EL (cell line): ENCODE measurements around the gene BBS9.

ENCODE experiments used
- DNase-seq: peaks from one replicate; pipeline ENCODE4 v3.0.0-alpha.2; 2016

The BBS9 gene

DNA sequence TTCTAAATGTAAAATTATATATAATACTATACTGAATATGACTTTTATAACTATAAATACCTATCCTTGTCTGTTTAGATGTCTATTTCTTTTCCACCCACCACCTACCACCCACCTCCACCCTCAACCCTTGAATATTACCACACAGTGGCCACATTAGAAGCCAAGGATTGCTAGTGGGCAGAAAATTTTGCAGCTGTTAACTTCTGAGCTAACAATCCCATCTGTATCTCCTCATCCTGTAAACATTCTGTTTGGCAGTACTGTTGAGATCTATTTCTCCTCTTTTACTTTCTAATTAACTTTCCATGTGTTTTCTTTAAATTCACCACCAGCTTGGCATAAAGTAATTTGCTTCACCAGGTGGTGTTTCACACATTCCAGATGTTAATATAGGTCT, 494.9 kb downstream of the BBS9 start:
- no peak for DNase-seq

DNA sequence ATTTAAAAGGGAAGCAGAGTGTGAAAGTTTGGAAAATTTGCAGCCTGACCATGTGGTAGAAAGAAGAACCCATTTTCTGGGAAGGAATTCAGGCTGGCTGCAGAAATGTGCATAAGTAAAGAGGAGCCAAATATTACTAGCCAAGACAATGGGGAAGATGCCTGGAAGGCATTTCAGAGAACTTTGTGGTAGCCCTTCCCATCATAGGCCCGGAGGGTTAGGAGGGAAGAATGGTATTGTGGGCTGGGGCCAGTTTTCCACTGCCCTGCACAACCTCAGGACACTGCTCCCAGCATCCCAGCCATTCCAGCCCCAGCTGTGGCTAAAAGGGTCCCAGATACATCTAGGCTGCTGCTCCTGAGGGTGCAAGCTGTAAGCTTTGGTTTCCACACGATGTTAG, 497.5 kb downstream of the BBS9 start:
- DNase-seq = no peak

DNA sequence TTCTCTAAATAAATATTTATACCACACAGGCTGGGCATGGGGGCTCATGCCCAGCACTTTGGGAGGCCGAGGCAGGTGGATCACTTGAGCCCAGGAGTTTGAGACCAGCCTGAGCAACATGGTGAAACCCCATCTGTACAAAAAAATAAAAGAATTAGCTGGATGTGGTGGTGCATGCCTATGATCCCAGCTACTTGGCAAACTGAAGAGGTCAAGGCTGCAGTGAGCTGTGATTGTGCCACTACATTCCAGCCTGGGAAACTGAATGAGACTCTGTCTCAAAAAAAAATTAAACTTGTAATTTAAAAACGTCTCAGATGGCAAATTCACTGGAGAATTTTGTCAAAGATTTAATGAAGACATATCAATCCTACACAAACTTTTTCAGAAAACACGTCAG, 498.4 kb downstream of the BBS9 start:
- no peak for DNase-seq

DNA sequence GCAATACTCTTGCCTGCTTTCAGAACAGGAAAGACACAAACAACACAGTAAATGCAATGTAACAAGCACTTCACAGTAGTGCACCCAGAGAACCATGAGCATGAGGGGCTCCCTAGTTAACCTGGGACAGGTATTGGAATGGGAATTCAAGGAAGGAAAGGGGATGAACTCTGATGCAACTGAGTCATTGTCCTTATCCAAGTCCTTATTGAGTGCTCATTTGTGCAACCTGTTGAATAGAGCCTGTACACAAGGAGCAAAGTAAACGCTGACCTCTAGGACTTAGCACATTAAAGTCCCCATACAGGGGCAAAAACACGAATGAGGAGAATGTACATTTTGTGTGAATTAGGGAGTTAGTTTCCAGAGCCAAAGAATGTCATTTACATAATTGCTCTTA, 499.5 kb downstream of the BBS9 start:
- no peak for DNase-seq

DNA sequence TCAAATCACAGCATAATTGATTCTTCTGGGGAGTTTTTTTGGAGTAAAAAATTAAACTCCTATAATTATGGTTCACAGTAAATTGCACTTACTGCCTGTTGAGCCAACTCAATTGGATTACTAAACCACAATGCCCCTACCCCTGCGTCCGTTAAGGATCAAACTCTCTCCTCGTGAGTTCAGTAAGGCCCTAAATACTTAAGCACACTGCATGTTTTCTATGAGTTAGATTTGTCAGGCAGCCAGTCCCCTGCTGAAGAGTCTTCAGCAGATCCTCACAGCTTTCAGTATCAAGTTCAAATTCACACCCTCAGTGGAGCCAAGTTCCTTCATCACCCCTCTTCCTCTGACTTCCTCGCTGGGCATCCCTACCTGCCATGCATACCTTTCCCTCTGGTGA, 501.0 kb downstream of the BBS9 start:
- no peak for DNase-seq

DNA sequence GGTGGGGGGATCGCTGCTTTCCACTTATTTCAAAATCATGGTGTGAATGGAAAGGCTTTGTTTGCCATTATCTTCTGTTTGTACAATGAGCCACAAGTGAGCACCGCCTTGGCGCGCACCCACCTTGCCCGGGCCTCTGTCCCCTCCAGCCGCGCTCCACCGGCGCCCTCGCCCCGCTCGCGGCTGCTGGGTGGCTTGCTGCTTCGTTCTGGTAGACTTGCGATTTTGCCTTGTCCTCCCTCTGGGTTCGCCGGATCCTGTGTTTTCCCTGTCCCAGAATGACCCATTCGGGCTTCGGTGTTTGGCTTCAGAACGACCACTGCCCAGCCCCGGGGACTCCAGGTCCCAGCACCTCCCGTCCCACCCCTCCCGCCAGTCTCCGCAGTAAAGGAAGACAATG, 503.0 kb downstream of the BBS9 start:
- no peak for DNase-seq

DNA sequence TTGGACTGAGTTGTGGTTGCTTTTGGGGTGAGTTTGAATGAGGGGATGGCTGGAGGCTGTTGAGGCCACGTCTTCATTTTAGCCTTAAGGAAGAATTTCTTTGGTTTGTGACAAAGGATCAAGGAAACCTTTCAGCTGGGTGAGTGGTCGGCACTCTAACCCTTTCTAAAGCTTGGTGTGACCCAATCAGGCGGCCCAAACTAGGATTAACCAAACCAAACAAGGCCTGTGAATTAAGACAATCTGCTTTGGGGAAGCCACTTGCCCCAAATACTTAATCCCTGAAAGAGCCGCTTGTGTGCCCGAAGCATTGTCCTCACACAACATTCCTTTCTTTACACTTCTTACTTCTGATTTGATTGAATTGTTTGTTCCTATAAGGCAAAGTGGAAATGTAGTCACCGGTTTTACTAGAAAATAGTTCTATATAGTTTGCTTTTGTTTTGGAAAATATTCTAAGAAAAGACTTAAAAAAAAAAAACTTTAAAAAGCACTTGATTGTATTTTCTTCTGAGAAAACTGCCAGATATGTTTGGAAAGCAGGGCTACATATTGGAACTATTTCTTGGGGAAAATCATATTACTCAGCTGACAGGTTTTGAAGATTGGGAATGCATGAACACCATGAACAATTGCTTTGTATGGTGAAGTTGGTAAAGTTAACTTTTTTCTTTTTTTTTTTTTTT, 503.6 kb downstream of the BBS9 start:
- DNase-seq = no peak

DNA sequence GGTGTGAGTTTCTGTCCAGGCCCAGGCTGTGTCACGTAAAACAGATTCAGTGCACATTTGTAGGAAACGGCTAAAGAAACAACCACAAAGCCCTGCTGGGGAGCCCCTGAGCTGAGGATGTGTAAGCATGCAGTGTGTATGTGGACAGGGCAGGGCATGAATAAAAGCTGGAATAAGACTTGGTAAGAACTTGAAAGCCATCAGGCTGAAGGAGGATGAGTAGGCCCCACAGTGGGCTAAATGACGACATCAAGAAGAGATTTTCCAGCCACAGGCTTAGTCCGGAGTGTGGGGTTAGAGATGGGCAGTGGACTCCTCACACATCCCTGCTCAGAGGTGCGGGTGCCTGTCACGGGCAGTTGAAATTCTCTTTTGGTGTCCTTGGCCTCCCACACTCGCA, 505.2 kb downstream of the BBS9 start:
- no peak for DNase-seq

DNA sequence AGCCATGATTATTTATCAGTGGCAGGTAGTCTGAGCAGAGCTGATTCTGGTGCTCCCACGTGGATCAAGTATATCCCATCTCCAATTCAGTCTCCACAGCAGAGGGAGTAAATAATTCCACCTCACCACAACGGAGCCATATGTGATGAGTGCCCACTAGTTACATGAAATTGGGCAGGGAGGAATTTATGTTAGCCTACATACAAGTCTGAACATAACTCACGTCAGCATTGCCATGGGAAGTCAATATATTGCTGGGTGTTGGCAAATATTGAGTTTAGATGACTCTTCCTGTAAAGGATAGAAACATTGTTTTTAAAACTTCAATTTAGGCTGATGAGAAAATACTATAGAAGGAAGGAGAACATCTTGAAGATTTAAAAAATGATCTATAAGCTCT, 507.0 kb downstream of the BBS9 start:
- DNase-seq = no peak

DNA sequence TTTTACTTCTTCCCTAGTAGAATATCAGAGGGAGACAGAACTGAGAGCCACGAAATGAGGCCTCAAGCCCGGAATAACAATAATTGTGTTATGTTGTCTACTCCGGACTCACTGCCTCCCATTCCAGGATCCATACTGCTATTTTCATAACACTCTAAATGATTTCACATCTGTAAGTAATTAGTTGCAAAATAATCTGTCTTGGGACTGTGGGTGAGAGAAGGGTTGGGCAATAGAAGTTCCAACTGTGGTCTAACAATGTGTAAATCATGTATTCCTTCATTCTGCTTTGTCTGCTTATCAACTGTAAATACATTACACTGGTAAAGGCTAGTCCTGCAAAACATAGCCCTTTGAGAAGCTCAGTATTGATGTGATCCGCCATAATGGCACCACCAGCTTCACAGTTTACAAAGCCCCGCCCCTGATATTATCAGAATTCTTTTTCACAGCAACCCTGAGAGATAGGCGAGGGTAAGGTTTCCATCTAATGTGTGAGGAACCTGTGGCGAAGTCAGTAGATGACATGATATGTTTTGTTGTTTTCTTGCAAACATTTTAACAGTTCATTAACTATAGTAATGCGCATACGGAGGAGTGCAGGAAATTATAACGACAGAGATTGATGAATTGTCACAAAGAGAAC, 510.3 kb downstream of the BBS9 start:
- no peak for DNase-seq

DNA sequence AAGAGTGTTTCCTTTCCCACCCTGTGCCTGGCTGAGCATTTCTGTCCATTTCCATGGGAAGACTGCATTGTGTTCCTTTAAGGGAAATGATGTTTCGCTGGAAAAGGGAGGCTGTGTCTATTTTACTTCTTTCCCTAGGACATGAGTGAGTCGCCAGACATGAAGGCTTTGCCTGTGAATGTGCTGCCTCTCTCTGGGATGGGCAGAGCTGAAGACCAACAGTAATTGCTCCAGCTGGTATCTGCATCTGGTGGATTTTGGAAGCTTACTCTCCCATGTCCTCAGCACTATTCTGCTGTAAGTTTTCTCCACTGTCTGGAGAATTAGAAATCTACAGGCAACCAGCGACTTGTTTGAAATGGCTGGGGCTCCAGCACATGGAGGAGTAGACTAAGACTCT, 511.4 kb downstream of the BBS9 start:
- peak; percentile 10 for DNase-seq

DNA sequence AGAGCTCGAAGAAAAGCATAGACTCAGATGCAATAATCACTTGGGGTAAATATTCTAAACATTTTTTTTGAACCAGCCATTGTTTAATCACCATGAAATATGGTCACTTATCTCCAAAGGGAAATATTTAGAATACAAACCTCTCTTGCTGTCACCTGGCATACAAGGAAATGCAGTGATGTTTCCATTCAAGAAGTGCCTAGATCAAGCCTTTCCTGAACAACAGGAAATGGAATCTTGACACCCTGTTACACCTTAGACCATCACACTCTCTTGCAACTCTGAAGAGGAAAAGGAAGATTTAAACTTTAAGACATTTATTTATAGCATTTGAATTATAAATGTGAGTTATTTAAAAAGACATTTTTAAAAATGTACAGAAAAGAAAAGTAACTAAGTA, 512.9 kb downstream of the BBS9 start:
- no peak for DNase-seq

DNA sequence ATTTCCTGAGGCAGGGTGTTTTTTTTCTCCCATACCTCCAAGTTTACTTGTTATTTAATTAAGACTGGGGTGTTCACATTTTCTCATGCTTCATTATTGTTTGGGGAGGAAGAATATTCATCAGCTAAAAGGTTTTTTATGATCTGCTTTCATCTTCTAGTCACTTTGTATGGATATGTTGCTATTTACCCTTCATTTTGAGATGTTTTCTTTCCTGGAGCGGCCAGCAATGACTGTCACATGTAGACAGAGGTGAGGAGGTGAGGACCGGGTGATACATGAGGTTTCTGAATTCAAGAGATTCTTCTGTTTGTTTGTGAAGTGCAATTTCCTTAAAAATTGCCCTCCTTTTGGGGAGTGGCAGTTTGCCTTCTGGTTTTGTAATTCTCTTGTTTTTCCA, 514.2 kb downstream of the BBS9 start:
- DNase-seq = no peak

DNA sequence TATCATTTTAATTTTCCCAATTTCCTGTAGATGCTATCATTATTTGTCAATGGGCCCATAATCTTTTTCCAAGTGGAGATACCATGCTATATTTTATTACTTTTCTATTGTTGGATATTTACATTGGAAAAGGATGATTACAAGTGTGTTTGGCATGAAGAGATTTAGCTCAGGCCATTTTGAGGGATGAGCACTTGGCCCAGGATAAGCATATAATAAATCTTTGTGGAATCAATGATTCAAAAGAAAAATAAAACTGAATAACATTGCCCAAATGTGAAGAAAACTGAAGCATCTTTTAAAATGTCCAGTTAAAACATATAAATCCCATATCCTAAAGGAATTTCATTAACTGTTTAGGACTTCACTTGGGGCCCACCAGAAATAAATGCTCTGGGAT, 515.1 kb downstream of the BBS9 start:
- no peak for DNase-seq

DNA sequence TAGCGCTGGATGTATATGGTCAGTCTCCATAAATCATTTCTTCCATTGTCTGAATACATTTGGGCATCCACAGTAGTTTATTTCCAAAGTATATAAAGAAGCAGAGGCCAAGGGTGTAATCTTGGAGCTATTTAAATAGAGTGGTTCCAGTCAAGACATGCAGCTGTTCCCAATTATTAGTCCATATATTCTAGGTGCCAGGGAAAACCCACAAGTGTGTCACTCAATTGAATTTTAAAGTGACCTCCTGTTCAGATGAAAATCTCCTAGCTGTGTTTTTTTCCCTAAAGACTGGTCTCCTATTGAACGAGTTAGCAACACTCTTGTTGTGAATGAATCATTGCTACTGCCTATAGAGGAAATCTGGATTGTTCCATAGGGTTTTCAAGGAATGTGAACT, 515.7 kb downstream of the BBS9 start:
- no peak for DNase-seq

DNA sequence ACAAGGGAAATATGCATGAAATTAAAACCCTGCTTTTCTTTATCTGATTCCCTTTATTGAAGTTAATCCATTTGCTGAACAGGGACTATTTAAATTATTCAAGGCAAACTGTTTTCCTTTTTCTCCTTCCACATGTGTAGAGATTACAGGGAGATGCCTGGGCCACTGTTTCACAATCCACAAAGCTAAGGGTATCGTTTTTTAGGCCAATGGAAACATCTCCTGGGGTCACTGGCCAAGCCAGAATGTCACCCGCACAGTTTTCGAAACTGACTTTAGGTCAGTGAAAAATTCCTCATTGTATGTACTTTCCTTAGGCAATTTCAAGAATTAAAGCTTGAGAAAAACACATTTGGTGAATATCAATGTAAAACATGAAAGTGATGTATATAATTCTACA, 516.8 kb downstream of the BBS9 start:
- no peak for DNase-seq

DNA sequence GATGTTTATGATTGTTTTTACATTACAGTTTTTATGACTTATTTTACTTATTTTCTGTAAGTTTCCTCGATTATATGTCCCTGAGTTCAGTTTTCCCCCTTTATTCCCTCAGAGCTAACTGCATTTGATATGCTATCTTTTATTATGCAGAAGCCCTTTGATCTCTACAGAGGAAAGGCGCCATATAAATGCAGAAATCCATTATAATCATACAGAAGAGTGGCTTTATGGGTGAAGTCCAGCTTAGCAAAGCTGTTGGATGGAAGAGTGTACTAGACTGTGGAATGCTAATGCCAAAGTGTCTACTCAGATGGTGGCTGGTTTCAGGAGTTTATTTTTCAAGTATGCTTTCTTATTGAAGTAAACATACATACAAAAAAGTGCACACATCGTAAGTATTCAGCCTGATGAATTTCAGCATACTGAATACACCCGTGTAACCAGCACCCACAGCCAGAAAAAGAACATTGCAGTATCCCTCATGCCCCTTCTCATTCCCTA, 517.6 kb downstream of the BBS9 start:
- no peak for DNase-seq

DNA sequence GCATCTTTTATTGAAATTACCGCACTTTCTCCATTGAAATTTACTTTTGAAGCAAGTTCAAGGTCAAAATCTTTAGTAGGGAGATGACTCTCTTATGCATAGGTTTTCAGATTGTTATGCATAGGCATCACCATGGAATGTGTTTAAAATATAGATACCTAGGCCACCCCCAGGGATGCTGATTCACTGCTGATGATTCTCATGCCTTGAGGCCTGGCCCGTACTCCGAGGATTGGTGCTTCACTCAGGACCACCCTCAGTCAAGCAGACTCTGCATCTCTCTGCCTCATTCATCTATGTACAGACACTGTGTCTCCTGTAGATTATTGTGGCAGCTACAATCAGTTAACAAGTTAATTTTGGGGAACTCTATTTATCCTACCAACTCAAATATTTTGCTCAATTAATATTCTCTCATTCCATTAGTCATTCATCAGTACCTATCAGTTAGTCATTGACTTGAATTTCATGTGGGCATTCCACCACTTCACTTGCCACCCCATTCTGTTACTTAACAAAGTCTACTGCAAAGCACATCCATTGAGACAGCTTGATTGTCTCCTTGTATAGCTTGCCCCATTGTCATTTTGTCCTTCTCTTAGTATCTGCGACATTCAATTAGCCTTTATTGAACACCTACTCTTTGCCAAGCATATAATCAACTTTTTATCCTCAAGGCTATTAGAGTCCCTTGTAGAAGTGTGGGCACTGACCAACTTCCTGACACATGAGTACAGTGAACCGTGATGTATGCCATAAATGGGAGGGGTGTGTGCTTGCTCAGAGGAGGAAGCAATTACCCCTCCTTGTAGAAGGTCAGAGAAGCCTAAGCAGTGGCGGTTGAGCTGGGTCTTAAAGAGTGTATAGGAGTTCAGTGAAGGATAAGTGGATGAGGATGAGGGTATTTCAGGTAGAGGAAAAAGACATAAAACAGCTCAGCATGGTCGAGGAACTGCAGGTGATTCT, 520.4 kb downstream of the BBS9 start:
- peak; percentile 52 for DNase-seq

DNA sequence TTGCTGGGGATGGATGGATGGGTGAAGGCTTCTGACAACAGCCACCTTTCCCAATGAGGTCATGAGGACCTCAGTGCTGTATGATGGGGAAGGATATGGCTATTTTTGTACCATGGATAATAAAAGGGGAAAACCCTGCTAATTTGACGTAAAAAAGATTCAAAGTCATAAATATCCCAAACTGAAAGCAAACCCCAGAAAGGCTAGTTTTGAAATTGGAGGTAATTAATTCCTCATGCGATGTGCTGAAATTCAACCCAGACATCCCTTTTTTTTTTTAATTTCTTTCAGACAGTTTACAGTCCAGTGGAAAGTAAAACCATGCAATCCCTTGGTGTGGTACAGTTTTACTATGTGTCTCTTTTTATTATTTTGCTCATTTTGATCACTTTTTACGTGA, 521.5 kb downstream of the BBS9 start:
- DNase-seq = no peak

DNA sequence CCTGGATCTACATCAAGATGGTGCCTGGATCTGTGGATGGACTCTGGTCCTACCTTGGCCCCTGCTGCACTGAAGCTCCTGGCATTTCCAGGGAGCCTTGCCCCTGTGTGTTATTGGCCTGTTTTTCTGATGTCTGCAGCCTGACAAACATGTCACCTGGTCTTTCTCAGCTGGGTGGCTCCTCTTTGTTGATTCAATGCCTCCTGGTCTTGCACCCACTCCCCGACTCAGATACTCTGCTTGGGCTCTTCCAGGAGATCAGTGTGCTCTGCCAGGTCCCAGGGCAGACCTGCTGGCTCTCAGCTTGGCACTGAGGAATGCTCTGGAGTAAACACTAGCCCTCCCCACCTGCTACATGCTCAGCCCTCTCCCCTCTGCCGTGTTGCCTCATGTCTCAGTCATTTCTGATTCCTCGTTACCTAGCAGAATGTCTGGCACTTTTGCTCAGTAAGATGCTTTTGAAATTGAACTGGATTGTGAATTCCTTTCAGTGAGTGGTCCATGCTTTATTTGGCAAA, 522.7 kb downstream of the BBS9 start:
- DNase-seq = no peak

DNA sequence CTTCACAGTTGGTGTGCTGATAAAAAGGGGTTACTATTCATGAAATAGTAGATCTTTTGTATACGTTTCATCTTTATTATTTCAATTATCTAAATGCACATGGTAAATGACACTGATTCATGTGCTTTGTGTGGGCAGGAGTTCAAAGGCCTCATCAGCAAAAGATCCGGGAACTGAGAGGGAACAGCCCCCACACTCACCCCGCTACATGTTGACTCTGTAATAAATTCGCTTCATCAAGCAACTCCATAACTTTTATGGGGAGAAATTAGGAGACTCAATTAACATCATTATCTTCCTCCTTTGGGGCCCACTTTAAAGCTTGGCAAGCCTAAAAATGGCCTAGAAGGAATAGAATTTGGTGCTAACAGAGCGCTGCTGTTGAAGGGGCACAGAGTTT, 525.3 kb downstream of the BBS9 start:
- no peak for DNase-seq
